ENCODE results near the gene TRMO. TPM values are rescaled to one million over a fixed set of nuclear protein-coding genes. Genes with fewer than 3 reads are reported as not detected.

The TRMO gene
- total RNA-seq, 1 donor from 2014 or later = 9.5 TPM

- Mint-ChIP-seq H3K9me3 (ENCODE audit: low read depth) (peaks cover 29% of the 10 kb centered on the region), H3K4me1 (ENCODE audit: low read depth) (no peaks in the 10 kb centered on the region), H3K36me3 (ENCODE audit: low read depth) (peaks cover 5% of the 10 kb centered on the region), H3K27me3 (ENCODE audit: low read depth) (peaks cover 67% of the 10 kb centered on the region), H3K27ac (ENCODE audit: unreplicated experiment) (no peak overlapping the region), H3K4me3 (ENCODE audit: unreplicated experiment) (no peak overlapping the region)
- DNase-seq (ENCODE audit: low spot score) = no peak
- no peak for TF ChIP-seq CTCF (IDR thresholded peaks at IDR 0.05)
Measured at GRCh38 chr9:97866848-97867247, 55.5 kb downstream of the TRMO start.

GRCh38 chr9:97866300-97866699 is 56.0 kb downstream of the TRMO start:
- no peak for TF ChIP-seq CTCF (IDR thresholded peaks at IDR 0.05)

GRCh38 chr9:97864396-97864795 is 57.9 kb downstream of the TRMO start:
- no peak for DNase-seq (ENCODE audit: low spot score)
- H3K36me3 Mint-ChIP-seq (ENCODE audit: low read depth) = peaks cover 5% of the 10 kb centered on the region
- TF ChIP-seq CTCF (IDR thresholded peaks at IDR 0.05) = no peak
- no peaks in the 10 kb centered on the region for H3K4me1 Mint-ChIP-seq (ENCODE audit: low read depth)
- H3K27ac Mint-ChIP-seq (ENCODE audit: unreplicated experiment) = no peak overlapping the region
- peaks cover 70% of the 10 kb centered on the region for H3K27me3 Mint-ChIP-seq (ENCODE audit: low read depth)
- peaks cover 29% of the 10 kb centered on the region for H3K9me3 Mint-ChIP-seq (ENCODE audit: low read depth)
- H3K4me3 Mint-ChIP-seq (ENCODE audit: unreplicated experiment) = no peak overlapping the region

More at GRCh38 chr9:97866300-97866699, 56.0 kb downstream of the TRMO start:
- H3K4me3 Mint-ChIP-seq (ENCODE audit: unreplicated experiment) = no peak overlapping the region
- no peaks in the 10 kb centered on the region for H3K4me1 Mint-ChIP-seq (ENCODE audit: low read depth)
- H3K36me3 Mint-ChIP-seq (ENCODE audit: low read depth) = peaks cover 5% of the 10 kb centered on the region
- peaks cover 68% of the 10 kb centered on the region for H3K27me3 Mint-ChIP-seq (ENCODE audit: low read depth)
- peaks cover 29% of the 10 kb centered on the region for H3K9me3 Mint-ChIP-seq (ENCODE audit: low read depth)
- H3K27ac Mint-ChIP-seq (ENCODE audit: unreplicated experiment) = no peak overlapping the region
- no peak for DNase-seq (ENCODE audit: low spot score)

GRCh38 chr9:97863314-97863713 is 59.0 kb downstream of the TRMO start:
- H3K27ac Mint-ChIP-seq (ENCODE audit: unreplicated experiment) = no peak overlapping the region
- no peak overlapping the region for H3K4me3 Mint-ChIP-seq (ENCODE audit: unreplicated experiment)
- H3K36me3 Mint-ChIP-seq (ENCODE audit: low read depth) = peaks cover 5% of the 10 kb centered on the region
- DNase-seq (ENCODE audit: low spot score) = no peak
- H3K9me3 Mint-ChIP-seq (ENCODE audit: low read depth) = peaks cover 29% of the 10 kb centered on the region
- no peaks in the 10 kb centered on the region for H3K4me1 Mint-ChIP-seq (ENCODE audit: low read depth)
- H3K27me3 Mint-ChIP-seq (ENCODE audit: low read depth) = peaks cover 73% of the 10 kb centered on the region
- no peak for TF ChIP-seq CTCF (IDR thresholded peaks at IDR 0.05)

GRCh38 chr9:97861148-97861475 is 61.2 kb downstream of the TRMO start:
- DNase-seq (ENCODE audit: low spot score) = no peak
- H3K4me1 Mint-ChIP-seq (ENCODE audit: low read depth) = peaks cover 8% of the 10 kb centered on the region
- no peak overlapping the region for H3K27ac Mint-ChIP-seq (ENCODE audit: unreplicated experiment)
- no peak overlapping the region for H3K4me3 Mint-ChIP-seq (ENCODE audit: unreplicated experiment)
- H3K36me3 Mint-ChIP-seq (ENCODE audit: low read depth) = peaks cover 2% of the 10 kb centered on the region
- H3K9me3 Mint-ChIP-seq (ENCODE audit: low read depth) = peaks cover 18% of the 10 kb centered on the region
- TF ChIP-seq CTCF (IDR thresholded peaks at IDR 0.05) = no peak
- H3K27me3 Mint-ChIP-seq (ENCODE audit: low read depth) = peaks cover 89% of the 10 kb centered on the region
